Renal cortex interstitium (tissue), 11 donors: ENCODE data around the gene IFIH1. TPM values are rescaled to one million over a fixed set of nuclear protein-coding genes. Genes with fewer than 3 reads are reported as not detected.
A peak's percentile ranks its signal among the peaks of the same experiment; 100 is the strongest.

Source experiments
- DNase-seq, 11 donors: peaks; one replicate each; pipeline ENCODE4 v3.0.0-alpha.2; 2013; ENCODE audit warnings: low read depth in 9 of 11, low spot score in 4 of 11; ENCODE audit errors: extremely low read depth in 1 of 11
- polyA plus RNA-seq, 3 donors: library from polyadenylated mRNA; unstranded; fragments of 120-200 nt; gene quantifications; one replicate each; pipeline ENCODE4 v1.2.1, GENCODE V29; 2013; ENCODE audit not compliant: insufficient read length in 3 of 3

IFIH1 gene
- polyA plus RNA-seq, 3 donors, result 5.4 to 7.6 (median 5.9) TPM

- no peak for DNase-seq
Measured at GRCh38 chr2:162267496-162267895, 51.0 kb downstream of the IFIH1 start.

- DNase-seq, result no peak
Measured at GRCh38 chr2:162266460-162266760, 52.1 kb downstream of the IFIH1 start.

- DNase-seq, result no peak
Measured at GRCh38 chr2:162265666-162266459, 52.6 kb downstream of the IFIH1 start.

GRCh38 chr2:162261032-162261945 lies 57.2 kb downstream of the IFIH1 start:
- no peak for DNase-seq

- DNase-seq, result no peak
Measured at GRCh38 chr2:162258686-162259085, 59.8 kb downstream of the IFIH1 start.

DNA sequence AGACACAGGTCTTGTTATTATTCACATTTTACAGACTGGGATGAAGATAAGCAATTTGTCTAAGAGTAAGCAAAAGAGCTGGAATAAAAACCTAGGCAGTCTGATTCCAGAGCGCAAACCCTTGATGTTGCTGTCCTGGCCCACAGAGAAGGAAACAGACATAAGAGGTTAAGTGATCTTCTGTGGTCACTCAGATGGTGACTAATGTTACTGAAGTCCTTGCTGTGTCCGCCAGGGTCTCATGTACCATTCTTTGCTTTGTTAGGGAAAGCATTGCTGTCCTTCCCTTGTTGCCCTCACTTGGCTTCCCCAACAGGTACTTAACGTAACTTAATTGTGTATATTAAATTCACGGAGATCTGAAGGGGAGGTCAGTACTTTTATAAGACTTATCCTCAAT lies 60.3 kb downstream of the IFIH1 start:
- DNase-seq, result no peak

GRCh38 chr2:162257425-162257824 lies 61.1 kb downstream of the IFIH1 start:
- no peak for DNase-seq

DNA sequence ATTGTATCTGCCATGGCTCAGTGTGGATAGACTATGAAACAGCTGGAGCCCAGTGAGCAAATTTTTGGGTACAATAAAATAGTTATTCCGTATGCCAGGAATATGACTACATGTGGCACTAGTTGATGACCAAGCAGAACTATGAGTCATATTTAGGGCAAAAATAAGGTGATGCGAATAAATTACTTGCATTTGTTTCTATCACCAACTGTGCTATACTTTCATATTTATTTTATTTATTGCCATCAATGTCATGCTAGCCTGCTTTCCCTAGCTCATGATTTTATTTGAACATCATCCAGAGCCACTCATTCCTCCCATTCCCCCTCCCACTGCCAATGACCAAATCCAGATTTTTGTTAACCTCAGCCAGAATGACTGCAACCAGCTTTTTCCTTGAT lies 61.9 kb downstream of the IFIH1 start:
- no peak for DNase-seq

DNA sequence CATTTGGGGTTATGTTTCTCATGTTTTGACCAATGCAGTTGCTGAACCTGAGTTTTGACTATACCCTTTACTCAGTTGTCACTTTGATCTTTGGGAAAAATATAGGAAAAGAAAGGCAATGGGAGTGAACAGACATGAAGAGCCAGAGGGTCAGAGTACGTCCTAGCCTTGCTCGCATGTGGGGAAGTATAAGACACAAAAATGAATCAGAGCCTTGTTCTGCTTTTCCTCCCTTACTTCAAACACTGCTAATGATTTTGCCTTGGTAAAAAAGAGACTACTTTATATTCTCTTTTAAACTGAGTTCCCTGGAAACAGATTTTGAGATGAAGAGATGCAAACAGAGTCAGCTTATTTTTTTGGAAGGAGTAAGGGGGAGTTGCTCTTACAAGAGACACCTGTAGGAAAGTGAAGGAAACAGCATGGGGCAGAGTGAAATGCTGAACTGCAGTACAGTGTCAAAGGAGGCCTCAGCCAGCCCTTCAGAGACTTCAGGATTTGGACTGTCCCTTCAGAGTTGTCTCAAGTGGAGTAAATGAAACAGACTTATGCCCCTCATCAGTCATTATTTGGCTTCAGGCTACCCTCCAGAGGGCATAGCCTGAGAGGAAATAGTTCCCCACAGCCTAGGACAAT lies 64.1 kb downstream of the IFIH1 start:
- no peak for DNase-seq

GRCh38 chr2:162253435-162253834 lies 65.0 kb downstream of the IFIH1 start:
- no peak for DNase-seq

DNA sequence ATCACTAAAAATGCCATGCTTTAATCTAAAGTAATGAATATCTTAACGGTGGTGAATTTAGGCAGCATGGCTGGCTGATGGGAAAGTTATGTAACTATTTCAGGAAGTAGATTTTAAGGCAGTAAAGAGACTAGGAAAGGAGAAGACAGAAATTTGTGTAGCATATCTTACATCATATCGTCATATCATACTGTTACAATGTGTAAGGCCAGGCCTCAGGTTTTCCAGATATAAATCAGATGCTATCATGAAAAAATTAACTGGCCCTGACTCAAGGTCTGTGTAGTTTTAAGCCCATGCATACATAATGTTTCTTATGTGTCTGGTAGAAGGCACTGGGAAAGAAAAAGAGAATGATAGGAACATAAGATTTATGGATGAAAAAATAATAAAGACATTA lies 66.3 kb downstream of the IFIH1 start:
- DNase-seq, result no peak

- no peak for DNase-seq
Measured at GRCh38 chr2:162245781-162246180, 72.7 kb downstream of the IFIH1 start.

DNA sequence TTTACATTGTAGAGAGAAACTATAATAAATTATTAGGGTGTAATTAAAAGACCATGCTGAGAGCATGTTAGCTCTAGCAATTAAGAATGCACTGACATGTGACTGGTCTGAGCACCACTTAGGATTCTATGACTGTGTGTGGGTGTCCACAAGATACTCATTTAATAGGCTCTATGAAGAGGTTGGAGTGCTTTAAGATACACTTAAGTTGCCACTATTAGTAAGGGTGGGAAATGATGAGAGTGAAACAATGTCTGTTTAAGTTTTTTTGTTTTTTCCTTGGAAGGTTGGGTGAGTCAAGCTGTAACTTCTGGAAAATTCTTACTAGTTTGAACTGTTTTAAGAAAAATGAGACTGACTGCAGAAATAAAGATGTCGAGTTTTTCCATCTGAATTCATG lies 73.4 kb downstream of the IFIH1 start:
- no peak for DNase-seq

- DNase-seq, result no peak
Measured at GRCh38 chr2:162244541-162245031, 73.9 kb downstream of the IFIH1 start.

DNA sequence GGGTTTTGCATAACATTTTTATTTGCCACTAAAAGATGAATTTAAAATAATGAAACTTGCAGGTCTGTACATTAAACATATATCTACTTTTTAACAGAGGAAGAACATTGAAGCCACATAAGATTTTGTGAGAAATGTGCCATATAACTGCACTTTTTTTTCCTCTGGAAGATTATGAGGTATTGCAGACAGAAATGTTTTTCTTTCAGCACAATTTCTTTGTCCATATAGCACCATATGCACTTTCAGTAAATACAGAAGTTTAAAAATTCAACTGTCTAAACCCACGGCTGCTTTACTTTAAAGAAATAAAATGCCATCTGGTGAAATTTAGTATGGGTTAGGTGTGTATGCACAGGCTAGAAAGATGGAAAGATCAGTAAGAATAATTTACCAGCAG lies 74.8 kb downstream of the IFIH1 start:
- no peak for DNase-seq

- peak in 1 of 11 donors; percentile 22 for DNase-seq
Measured at GRCh38 chr2:162243294-162243693, 75.2 kb downstream of the IFIH1 start, which contains the start of gene FAP. TSS of gene FAP (minus strand) at chr2:162243445. CDS start at chr2:162243327, 118 bp downstream.

- no peak for DNase-seq
Measured at GRCh38 chr2:162242586-162243280, 75.8 kb downstream of the IFIH1 start.

DNA sequence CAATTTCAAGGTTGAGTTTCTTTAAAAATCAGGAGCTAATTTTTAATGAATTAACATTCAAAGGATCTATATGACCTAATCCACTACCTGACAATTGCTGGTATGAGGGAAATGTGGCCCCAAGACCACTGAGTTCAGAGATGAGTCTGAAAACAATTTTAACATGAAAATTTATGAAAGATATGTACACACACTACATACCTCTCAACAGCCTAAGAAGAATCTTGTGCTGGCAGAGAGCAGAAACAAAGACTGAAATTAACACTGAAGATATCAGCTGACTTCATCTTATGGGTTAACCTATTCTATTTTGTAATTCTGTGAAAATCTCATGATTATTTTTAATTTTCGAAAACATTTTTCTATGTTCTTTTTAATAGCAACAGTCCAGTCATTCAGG lies 76.9 kb downstream of the IFIH1 start:
- no peak for DNase-seq
